Sigmoid colon (tissue), 4 donors: ENCODE measurements around the gene SLC8A2.

ENCODE experiments used
- EP300 ChIP-seq, 4 donors: sonication (generic); formaldehyde crosslinking; IDR thresholded peaks; one replicate each; pipeline ENCODE4 v1.6.1; 2017; ENCODE audit warnings: antibody characterized with exemption in 4 of 4
- POLR2A ChIP-seq, 2 donors: fragments of 450-650 bp; IDR thresholded peaks; one replicate each; pipeline ENCODE4 v1.6.1; 2016; ENCODE audit warnings: antibody characterized with exemption in 2 of 2, mild to moderate bottlenecking in 2 of 2, moderate library complexity in 2 of 2
- POLR2AphosphoS5 ChIP-seq, 4 donors: sonication (generic); formaldehyde crosslinking; IDR thresholded peaks; one replicate each; pipeline ENCODE4 v1.6.1; 2017; ENCODE audit warnings: antibody characterized with exemption in 4 of 4
- TF ChIP-seq, protein P1 (sequence below), 4 experiments: fragments of 450-650 bp in 3 of 4; fragments of 200-600 bp in 1 of 4; IDR thresholded peaks; one replicate each; pipeline ENCODE4 v1.5.1; 2016 to 2019; ENCODE audit warnings: antibody characterized with exemption in 4 of 4, mild to moderate bottlenecking in 3 of 4, moderate library complexity in 2 of 4

DNA sequence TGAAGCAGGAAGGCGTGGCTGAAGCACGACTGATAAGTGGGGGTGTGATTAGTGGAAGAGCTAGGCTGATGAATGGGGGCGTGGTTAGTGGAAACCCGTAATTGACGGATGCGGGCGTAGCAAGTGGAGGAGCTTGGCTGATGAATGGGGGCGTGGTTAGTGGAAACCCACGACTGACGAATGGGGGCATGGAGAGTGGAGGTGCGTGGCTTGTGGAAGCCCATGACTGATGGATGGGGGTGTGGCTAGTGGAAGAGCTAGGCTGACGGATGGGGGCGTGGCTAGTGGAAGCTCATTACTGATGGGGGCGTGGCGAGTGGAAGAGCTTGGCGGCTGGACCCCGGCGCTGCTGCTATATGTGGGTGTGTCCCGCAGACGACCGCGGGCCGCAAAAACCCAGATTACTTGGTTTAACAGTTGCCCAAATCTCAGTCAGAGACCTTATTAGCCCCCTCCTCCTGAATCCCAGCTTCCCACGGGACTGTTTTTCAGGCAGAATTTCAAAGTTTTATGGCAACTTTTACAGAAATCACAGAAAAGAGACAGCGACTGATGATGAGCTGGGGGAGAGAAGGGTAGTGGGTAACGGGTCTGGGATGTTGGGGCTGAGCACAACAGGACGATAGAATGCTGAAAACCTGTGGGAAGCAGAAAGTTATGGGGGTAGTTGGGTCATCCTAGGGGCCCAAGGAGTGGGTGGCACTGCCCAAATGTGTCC is 43.4 kb downstream of the SLC8A2 start:
- no peak for TF ChIP-seq EP300 (IDR thresholded peaks at IDR 0.05)
- TF ChIP-seq, protein P1, sequence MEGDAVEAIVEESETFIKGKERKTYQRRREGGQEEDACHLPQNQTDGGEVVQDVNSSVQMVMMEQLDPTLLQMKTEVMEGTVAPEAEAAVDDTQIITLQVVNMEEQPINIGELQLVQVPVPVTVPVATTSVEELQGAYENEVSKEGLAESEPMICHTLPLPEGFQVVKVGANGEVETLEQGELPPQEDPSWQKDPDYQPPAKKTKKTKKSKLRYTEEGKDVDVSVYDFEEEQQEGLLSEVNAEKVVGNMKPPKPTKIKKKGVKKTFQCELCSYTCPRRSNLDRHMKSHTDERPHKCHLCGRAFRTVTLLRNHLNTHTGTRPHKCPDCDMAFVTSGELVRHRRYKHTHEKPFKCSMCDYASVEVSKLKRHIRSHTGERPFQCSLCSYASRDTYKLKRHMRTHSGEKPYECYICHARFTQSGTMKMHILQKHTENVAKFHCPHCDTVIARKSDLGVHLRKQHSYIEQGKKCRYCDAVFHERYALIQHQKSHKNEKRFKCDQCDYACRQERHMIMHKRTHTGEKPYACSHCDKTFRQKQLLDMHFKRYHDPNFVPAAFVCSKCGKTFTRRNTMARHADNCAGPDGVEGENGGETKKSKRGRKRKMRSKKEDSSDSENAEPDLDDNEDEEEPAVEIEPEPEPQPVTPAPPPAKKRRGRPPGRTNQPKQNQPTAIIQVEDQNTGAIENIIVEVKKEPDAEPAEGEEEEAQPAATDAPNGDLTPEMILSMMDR (IDR thresholded peaks at IDR 0.05), result no peak
- TF ChIP-seq POLR2A (IDR thresholded peaks at IDR 0.05), result no peak
- TF ChIP-seq POLR2AphosphoS5 (IDR thresholded peaks at IDR 0.05), result peak in 1 of 4 donors; percentile 27
